GM12891 (cell line): ENCODE results near the gene SOWAHA.

Source experiments
- DNase-seq: peaks from one replicate; pipeline ENCODE4 v3.0.0; 2011; ENCODE audit warnings: low spot score; ENCODE audit not compliant: insufficient read length
- FAIRE-seq: peaks from 2 replicates; lab custom pipeline; 2011; peaks lifted over from hg19 to GRCh38; lab: Jason Lieb, UNC
- PAX5 ChIP-seq: IDR thresholded peaks from 2 replicates; pipeline ENCODE4 v1.6.1; 2011; ENCODE audit warnings: low read length, moderate library complexity, mild to moderate bottlenecking; ENCODE audit not compliant: insufficient read depth, severe bottlenecking
- POLR2A ChIP-seq: IDR thresholded peaks from 2 replicates; pipeline ENCODE4 v1.6.1; 2011; ENCODE audit warnings: low read depth, low read length, control low read depth
- POLR2AphosphoS5 ChIP-seq: IDR thresholded peaks from 2 replicates; pipeline ENCODE4 v1.6.1; 2011; ENCODE audit warnings: low read depth, low read length, control low read depth
- POU2F2 ChIP-seq: IDR thresholded peaks from 2 replicates; pipeline ENCODE4 v1.6.1; 2011; ENCODE audit warnings: low read depth, mild to moderate bottlenecking, control low read depth, low read length, moderate library complexity
- SPI1 ChIP-seq: IDR thresholded peaks from 2 replicates; pipeline ENCODE4 v1.6.1; 2011; ENCODE audit warnings: low read depth, low read length, control low read depth
- TAF1 ChIP-seq: IDR thresholded peaks from 2 replicates; pipeline ENCODE4 v1.6.1; 2011; ENCODE audit warnings: low read depth, low read length, control low read depth

The SOWAHA gene

GRCh38 chr5:132816554-132816953 lies 3.5 kb downstream of the SOWAHA start:
- DNase-seq (no peak), FAIRE-seq (no peak)
- TF ChIP-seq POLR2AphosphoS5 (no peak), TAF1 (no peak), SPI1 (no peak), POU2F2 (no peak), PAX5 (no peak), POLR2A (no peak)

DNA sequence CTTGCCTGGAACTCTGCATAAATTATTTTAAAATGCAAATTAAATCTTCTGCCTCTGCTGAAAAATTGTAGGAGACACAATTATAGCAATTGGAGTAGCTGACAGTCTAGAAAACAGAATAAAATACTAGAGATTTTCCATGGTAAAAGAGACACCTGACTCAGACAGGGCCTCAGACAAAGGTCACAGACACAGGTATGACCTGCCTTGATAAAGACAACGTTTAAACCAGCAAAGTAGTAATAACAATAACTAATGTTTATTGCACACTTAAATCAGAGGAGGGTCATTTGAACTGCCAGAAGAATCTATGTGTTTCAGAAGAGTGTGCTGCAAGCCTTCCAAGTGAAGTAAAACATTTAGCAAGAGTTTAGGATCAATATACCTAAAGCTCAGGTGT lies 3.9 kb downstream of the SOWAHA start:
- no peak for FAIRE-seq
- TF ChIP-seq POLR2AphosphoS5 (no peak), SPI1 (no peak), POU2F2 (no peak), PAX5 (no peak), TAF1 (no peak), POLR2A (no peak)
- no peak for DNase-seq

GRCh38 chr5:132819468-132819867 lies 6.4 kb downstream of the SOWAHA start:
- TF ChIP-seq POLR2AphosphoS5 = no peak
- TF ChIP-seq PAX5 = no peak
- TF ChIP-seq POLR2A = no peak
- no peak for TF ChIP-seq SPI1
- TF ChIP-seq TAF1 = no peak
- TF ChIP-seq POU2F2 = no peak
- DNase-seq (no peak), FAIRE-seq (peak; percentile 31)

DNA sequence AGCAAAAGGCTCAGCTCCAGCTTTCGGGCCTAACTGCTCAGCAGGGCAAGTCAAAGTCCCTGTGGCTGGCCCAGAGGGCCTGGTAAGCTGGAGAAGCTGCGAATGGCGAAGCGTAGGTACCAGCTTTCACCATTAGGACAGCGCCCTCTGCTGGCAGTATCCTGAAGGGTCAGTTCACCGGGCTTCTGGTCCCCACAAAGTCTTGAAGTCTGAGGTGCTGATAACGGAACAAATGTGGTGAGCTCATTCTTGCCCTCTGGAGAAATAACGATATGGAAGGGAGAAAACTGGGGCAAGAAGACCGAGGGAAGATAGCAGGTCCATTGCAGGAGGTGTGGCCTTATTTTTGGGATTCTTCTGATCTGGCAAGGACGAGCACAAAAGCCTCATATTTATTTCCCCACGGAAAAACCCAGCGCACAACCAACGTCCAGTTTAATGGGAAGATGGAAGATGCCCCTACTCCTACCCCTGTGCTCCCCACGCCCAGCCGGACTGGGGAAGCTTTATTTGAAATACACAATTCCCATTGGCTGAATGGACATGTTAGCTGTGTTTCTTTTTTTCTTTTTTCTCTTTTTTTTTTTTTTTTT lies 7.2 kb downstream of the SOWAHA start:
- peak; percentile 84 for DNase-seq
- TF ChIP-seq POLR2A (no peak), POU2F2 (0 out of 2 replicates have a peak, but pooled peaks have one; percentile 35)
- peak; percentile 97 for FAIRE-seq

GRCh38 chr5:132821350-132821749 lies 8.2 kb downstream of the SOWAHA start:
- FAIRE-seq = no peak
- DNase-seq = no peak
- TF ChIP-seq TAF1 = no peak

- no peak for DNase-seq
- TF ChIP-seq SPI1 (no peak), POU2F2 (no peak), PAX5 (no peak), POLR2A (no peak), TAF1 (no peak)
- FAIRE-seq = peak; percentile 5
Measured at GRCh38 chr5:132821791-132822190, 8.7 kb downstream of the SOWAHA start.

GRCh38 chr5:132822650-132823480 lies 9.8 kb downstream of the SOWAHA start:
- DNase-seq (no peak), FAIRE-seq (peak; percentile 88)
- TF ChIP-seq POLR2AphosphoS5 = no peak
- TF ChIP-seq SPI1 = no peak
- TF ChIP-seq PAX5 = no peak
- TF ChIP-seq POLR2A = no peak
- TF ChIP-seq TAF1 = no peak
- no peak for TF ChIP-seq POU2F2

DNA sequence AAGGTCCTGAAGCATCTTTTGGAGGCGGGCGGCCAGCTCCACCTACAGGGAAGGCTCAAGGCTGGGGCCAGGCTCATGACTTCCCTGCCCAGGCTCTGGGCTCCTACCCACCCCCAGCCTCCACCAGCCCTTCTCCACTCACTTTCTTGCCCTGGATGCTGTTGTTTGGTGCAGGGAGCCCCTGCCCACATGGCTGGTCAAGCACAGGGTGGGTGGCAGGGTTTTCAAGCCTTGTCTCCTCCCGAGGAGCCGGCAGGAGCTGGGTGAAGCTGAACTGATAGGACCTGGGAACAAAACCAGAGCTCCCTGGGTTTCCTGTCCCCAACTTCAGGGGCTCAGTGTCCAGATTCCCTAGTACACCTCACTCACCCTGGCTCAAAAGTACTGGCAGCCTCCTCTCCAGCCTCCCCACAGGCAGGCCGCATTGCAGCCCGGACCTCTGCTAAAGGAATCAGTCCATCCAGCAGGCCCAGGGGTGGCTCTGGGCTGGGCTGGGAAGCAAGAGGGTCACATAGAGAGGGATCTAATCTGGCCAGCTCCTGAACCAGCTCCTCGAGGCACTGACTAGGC lies 10.5 kb downstream of the SOWAHA start:
- no peak for FAIRE-seq
- DNase-seq = no peak
- TF ChIP-seq PAX5 (no peak), TAF1 (no peak), POU2F2 (no peak), POLR2A (no peak), POLR2AphosphoS5 (no peak), SPI1 (no peak)

DNA sequence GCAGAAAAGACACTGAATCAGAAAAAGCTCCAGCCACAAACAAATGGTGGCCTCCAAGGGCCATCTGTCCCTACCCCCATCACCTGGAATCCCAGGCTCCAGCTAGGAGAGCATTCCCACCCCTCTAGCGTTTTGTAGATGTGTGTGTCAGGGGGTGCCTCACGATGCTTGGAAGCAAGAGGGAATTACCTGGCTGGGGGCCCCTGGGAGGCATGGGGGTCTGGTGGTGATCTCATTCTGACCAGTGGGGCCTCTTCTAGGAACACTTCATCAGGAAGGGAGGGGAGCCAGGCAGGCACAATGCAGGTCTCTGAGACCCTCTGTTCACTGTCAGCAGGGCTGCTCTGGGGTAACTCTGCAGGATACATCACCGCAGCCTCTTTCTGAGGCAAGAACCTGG lies 11.3 kb downstream of the SOWAHA start:
- TF ChIP-seq PAX5 (no peak), POLR2A (no peak), SPI1 (no peak), TAF1 (no peak), POLR2AphosphoS5 (no peak), POU2F2 (no peak)
- FAIRE-seq = no peak
- DNase-seq = no peak

GRCh38 chr5:132825033-132825833 lies 12.1 kb downstream of the SOWAHA start:
- FAIRE-seq (no peak), DNase-seq (no peak)
- TF ChIP-seq TAF1 (no peak), POU2F2 (no peak), POLR2AphosphoS5 (no peak), POLR2A (no peak), SPI1 (no peak), PAX5 (no peak)
